ENCODE measurements around the gene KBTBD2.

DNA sequence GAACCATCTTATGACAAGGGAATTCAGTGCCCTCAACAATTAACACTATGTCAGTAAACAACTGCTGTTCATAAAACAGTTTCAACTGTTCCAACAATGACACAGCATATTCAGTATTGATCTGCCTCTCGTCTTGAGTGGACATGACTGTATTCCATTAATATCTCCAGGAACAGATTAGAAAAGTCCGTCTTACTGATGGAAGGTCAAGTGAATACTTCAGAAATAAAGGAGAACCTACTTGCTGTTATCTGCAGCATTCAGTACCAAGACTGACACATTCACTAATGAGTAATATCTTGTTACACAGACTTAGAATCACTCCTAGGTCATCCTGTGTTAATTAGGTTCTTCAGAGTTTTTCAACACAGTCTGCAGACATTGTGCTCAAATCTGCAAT, 12.1 kb downstream of the KBTBD2 start:
- TF ChIP-seq, protein P1, sequence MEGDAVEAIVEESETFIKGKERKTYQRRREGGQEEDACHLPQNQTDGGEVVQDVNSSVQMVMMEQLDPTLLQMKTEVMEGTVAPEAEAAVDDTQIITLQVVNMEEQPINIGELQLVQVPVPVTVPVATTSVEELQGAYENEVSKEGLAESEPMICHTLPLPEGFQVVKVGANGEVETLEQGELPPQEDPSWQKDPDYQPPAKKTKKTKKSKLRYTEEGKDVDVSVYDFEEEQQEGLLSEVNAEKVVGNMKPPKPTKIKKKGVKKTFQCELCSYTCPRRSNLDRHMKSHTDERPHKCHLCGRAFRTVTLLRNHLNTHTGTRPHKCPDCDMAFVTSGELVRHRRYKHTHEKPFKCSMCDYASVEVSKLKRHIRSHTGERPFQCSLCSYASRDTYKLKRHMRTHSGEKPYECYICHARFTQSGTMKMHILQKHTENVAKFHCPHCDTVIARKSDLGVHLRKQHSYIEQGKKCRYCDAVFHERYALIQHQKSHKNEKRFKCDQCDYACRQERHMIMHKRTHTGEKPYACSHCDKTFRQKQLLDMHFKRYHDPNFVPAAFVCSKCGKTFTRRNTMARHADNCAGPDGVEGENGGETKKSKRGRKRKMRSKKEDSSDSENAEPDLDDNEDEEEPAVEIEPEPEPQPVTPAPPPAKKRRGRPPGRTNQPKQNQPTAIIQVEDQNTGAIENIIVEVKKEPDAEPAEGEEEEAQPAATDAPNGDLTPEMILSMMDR (conservative IDR thresholded peaks at IDR 0.05; ENCODE audit: low read length), result no peak
- no peak for TF ChIP-seq EZH2phosphoT487 (IDR thresholded peaks at IDR 0.05; ENCODE audit: borderline replicate concordance, low read depth, low read length)
